Neural progenitor cell (in vitro differentiated cells): ENCODE data around the gene SYDE2.

Source experiments
- CTCF ChIP-seq: fragments of 200-600 bp; sonication (generic); IDR thresholded peaks from 2 replicates; pipeline ENCODE4 v1.5.1; 2017; ENCODE audit warnings: antibody characterized with exemption, mild to moderate bottlenecking
- EZH2 ChIP-seq: fragments of 200-600 bp; sonication (generic); IDR thresholded peaks from 2 replicates; pipeline ENCODE4 v1.6.1; 2017; ENCODE audit warnings: antibody characterized with exemption, mild to moderate bottlenecking, moderate library complexity

- TF ChIP-seq CTCF = no peak
- no peak for TF ChIP-seq EZH2
Observed at GRCh38 chr1:85189120-85189519, 11.7 kb downstream of the SYDE2 start.
